Upper lobe of right lung (tissue), 1 donor: ENCODE data around the gene TNXB. TPM values are rescaled to one million over a fixed set of nuclear protein-coding genes. Genes with fewer than 3 reads are reported as not detected.
"Not testable (repeated sequence)": the region's sequence is repeated elsewhere in the genome, so short reads cannot be mapped to it uniquely, and the experiment has no call there.

Experiments
- ATAC-seq: fragments of 200-7000 bp; cut with Tn5 transposase; one replicate; pipeline ENCODE4 v1.9.1; 2020; ENCODE audit warnings: mild to moderate bottlenecking, moderate library complexity
- DNase-seq: peaks from one replicate; pipeline ENCODE4 v3.0.0-alpha.2; 2020
- H3K27ac ChIP-seq: fragments of 200-600 bp; one replicate; pipeline ENCODE4 v1.8.0; 2022
- H3K27me3 ChIP-seq: fragments of 200-600 bp; one replicate; pipeline ENCODE4 v1.8.0; 2022; ENCODE audit warnings: mild to moderate bottlenecking
- H3K36me3 ChIP-seq: fragments of 200-600 bp; one replicate; pipeline ENCODE4 v1.8.0; 2022
- H3K4me1 ChIP-seq: fragments of 200-600 bp; one replicate; pipeline ENCODE4 v1.8.0; 2022
- H3K4me3 ChIP-seq: fragments of 200-600 bp; one replicate; pipeline ENCODE4 v1.8.0; 2022; ENCODE audit warnings: mild to moderate bottlenecking
- H3K9me3 ChIP-seq: fragments of 200-600 bp; one replicate; pipeline ENCODE4 v1.8.0; 2022
- CTCF ChIP-seq: fragments of 200-600 bp; IDR thresholded peaks from one replicate; pipeline ENCODE4 v1.8.0; 2022; ENCODE audit warnings: antibody characterized with exemption
- intact Hi-C: fragments of 100-400 bp; cut with DNase I; formaldehyde crosslinking; loops from one replicate; pipeline ENCODE4 v1.11.0; 2022
- total RNA-seq: library from RNA; stranded (reverse); fragmentation: NEBNext Ultra II Directional; extraction: Animal tissue kit (Norgen Biotek cat#: 25700); gene quantifications from one replicate; pipeline ENCODE4 v1.2.1, GENCODE V29; 2021
- donor health status: DM: no; HTN: yes; CAD: no; lungs with severe emphysema.

Gene TNXB
- total RNA-seq, 1 donor from 2014 or later = 162 TPM

GRCh38 chr6:32047855-32048766 is 61.0 kb downstream of the TNXB start:
- peak; percentile 79 for TF ChIP-seq CTCF
- Histone ChIP-seq H3K27ac (peak overlapping the region; percentile 30), H3K9me3 (no peaks in the 10 kb centered on the region), H3K4me1 (no peaks in the 10 kb centered on the region), H3K4me3 (no peak overlapping the region), H3K36me3 (peaks cover 18% of the 10 kb centered on the region), H3K27me3 (no peaks in the 10 kb centered on the region)
- ATAC-seq = peak; percentile 86
- intact Hi-C loops = no loop called here
- peak; percentile 80 for DNase-seq

DNA sequence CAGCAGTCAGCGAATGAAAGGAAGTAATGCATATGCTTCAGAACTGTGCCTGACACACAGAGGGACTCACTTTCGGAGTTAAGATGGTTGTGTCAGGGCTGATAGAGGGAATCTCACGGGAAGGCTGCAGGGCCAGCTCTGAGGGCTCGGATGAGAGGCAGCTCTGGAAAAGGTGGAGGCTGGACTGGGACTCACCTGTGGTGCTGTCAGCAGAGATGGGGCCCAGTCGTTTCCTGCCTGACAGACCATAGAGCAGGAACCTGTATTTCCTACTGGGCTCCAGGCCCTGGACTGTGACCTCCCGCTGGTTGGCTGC is 61.6 kb downstream of the TNXB start:
- Histone ChIP-seq H3K27ac (peak overlapping the region; percentile 30), H3K4me3 (no peak overlapping the region), H3K9me3 (no peaks in the 10 kb centered on the region), H3K36me3 (peaks cover 18% of the 10 kb centered on the region), H3K4me1 (no peaks in the 10 kb centered on the region), H3K27me3 (no peaks in the 10 kb centered on the region)
- ATAC-seq = no peak
- intact Hi-C loops = no loop called here
- no peak for DNase-seq
- TF ChIP-seq CTCF = no peak

- intact Hi-C loops = no loop called here
- no peak for TF ChIP-seq CTCF
- Histone ChIP-seq H3K4me1 (no peaks in the 10 kb centered on the region), H3K9me3 (no peaks in the 10 kb centered on the region), H3K36me3 (peaks cover 18% of the 10 kb centered on the region), H3K27ac (peak overlapping the region; percentile 30), H3K4me3 (no peak overlapping the region), H3K27me3 (no peaks in the 10 kb centered on the region)
- no peak for ATAC-seq
- no peak for DNase-seq
Observed at GRCh38 chr6:32047084-32047478, 62.1 kb downstream of the TNXB start.

DNA sequence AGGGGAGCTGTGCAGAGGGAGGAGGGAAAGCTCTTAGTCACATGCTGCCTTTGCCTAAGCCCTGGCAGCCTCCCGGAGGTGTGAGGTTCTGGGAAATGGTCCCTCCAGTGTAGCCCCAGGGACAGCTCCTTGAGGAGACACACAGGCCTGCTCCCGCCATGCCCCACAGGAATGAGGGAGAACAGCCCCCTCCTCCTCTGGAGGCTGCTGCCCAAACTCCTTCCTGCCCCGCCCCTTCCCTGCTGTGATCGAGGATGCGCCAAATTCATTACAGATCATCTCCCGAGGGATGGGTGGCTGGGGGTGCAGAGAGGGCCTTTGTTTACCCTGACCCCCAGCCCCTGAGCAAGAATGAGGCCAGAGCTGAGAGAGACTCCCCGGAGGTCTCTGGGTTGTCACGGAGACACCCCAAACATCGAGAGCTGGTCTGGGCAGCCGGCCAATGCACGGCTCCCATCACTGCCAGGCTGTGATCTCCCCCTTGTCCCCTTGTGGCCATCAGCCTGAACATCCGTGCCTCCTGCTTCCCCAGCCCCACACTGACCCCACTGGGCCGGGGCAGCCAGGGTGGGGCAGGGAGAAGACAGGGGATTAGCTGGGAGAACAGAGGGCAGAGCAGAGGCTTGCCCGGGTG is 62.6 kb downstream of the TNXB start:
- peaks cover 18% of the 10 kb centered on the region for H3K36me3 ChIP-seq
- H3K27me3 ChIP-seq = no peaks in the 10 kb centered on the region
- DNase-seq (no peak), ATAC-seq (no peak)
- no peak overlapping the region for H3K4me3 ChIP-seq
- H3K4me1 ChIP-seq = no peaks in the 10 kb centered on the region
- H3K9me3 ChIP-seq = no peaks in the 10 kb centered on the region
- intact Hi-C loops = no loop called here
- H3K27ac ChIP-seq = peak overlapping the region; percentile 30
- no peak for TF ChIP-seq CTCF

DNA sequence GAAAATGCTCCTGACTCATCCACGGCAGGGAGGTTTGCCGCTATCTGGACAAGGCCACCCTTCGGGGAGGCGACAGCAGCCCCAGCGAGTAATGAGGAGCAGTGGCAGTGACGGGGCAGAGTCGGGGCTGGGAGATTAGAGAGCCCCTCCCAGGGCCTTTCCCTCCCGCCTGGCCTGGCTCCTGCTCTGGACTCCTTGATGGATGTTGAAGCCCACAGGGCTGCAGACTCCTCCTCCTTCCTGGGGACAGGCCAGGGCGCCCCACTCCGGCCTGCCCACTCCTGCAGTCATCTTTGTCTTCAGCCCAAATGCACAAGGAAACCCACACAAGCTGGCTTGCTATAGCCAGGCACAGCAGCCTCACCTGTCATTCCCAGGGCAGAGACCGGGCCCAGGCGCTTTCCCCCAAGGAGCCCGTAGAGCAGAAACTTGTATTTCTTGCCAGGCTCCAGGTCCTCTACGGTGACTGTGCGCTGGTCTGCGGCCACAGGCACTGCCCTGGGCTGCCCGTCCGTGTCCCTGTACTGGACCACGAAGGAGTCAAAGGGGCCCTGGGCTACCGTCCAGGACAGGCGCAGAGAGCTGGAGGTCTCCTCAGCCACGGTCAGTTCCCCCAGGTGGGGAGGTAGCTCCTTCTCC is 63.2 kb downstream of the TNXB start:
- DNase-seq (no peak), ATAC-seq (no peak)
- no peaks in the 10 kb centered on the region for H3K9me3 ChIP-seq
- H3K27ac ChIP-seq = peak overlapping the region; percentile 30
- no peaks in the 10 kb centered on the region for H3K4me1 ChIP-seq
- peaks cover 18% of the 10 kb centered on the region for H3K36me3 ChIP-seq
- TF ChIP-seq CTCF = no peak
- no peaks in the 10 kb centered on the region for H3K27me3 ChIP-seq
- no peak overlapping the region for H3K4me3 ChIP-seq
- intact Hi-C loops = no loop called here

DNA sequence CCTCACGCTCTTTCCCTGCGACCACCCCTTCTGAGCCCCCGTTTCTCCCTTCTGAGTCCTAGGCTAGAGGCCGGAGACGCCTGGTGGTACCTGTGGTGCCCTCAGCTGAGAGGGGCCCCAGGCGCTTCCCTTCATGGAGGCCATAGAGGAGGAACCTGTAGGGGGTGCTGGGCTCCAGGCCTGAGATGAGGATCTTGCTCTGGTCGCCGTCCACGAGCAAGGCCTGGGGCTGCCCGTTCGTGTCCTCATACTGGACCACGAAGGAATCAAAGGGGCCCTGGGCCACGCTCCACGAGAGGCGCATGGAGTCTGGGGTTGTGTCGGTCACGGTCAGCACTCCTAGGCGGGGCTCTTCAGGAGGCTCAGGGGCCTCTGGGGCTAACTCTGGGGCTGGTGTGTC is 64.2 kb downstream of the TNXB start:
- H3K27me3 ChIP-seq, DNase-seq, H3K4me1 ChIP-seq, H3K27ac ChIP-seq, ATAC-seq, intact Hi-C loops, H3K4me3 ChIP-seq, H3K9me3 ChIP-seq: not testable (repeated sequence)
- peaks cover 18% of the 10 kb centered on the region for H3K36me3 ChIP-seq

GRCh38 chr6:32043589-32044380 is 65.4 kb downstream of the TNXB start:
- H3K36me3 ChIP-seq = peaks cover 18% of the 10 kb centered on the region
- DNase-seq, H3K27ac ChIP-seq, H3K9me3 ChIP-seq, intact Hi-C loops, ATAC-seq, H3K4me1 ChIP-seq, H3K4me3 ChIP-seq, H3K27me3 ChIP-seq: not testable (repeated sequence)

- intact Hi-C loops, H3K27ac ChIP-seq, H3K36me3 ChIP-seq, H3K4me3 ChIP-seq, ATAC-seq, H3K4me1 ChIP-seq, DNase-seq, H3K27me3 ChIP-seq, H3K9me3 ChIP-seq: not testable (repeated sequence)
Observed at GRCh38 chr6:32042276-32042675, 66.9 kb downstream of the TNXB start.
